IMR-90 (cell line): Measurements from ENCODE around the gene NUP42. TPM values are rescaled to one million over a fixed set of nuclear protein-coding genes. Genes with fewer than 3 reads are reported as not detected.

Experiments used
- ATAC-seq: fragments of 200-7000 bp; cut with Tn5 transposase; 2 replicates; pipeline ENCODE4 v1.9.1; 2020; ENCODE audit warnings: low read depth, mild to moderate bottlenecking, moderate library complexity
- BruUV-seq: library from RNA; stranded (reverse); fragments of 400-500 nt; replicated peaks from 2 replicates; lab custom pipeline; 2021; lab: Mats Ljungman, UMichigan
- CTCF ChIA-PET: fragments of 300-600 bp; formaldehyde crosslinking; extraction: SDS; loops from one replicate; lab custom pipeline; 2021; ENCODE audit warnings: antibody characterized with exemption; lab: Yijun Ruan, JAX
- POLR2A ChIA-PET: fragments of 300-600 bp; sonication (Branson Sonifier 250); formaldehyde crosslinking; loops from one replicate; lab custom pipeline; 2022; ENCODE audit warnings: antibody characterized with exemption; ENCODE audit not compliant: unreplicated experiment; lab: Charles Lee
- DNase-seq: peaks from one replicate; pipeline ENCODE4 v3.0.0; 2013
- H2AFZ ChIP-seq: replicated peaks from 2 replicates; pipeline ENCODE3; 2013; ENCODE audit warnings: low read length, mild to moderate bottlenecking; ENCODE audit not compliant: poor library complexity
- H2AK5ac ChIP-seq: 2 replicates; pipeline ENCODE4 v1.6.1; 2013; ENCODE audit warnings: low read depth, low read length, inconsistent platforms
- H2AK9ac ChIP-seq: replicated peaks from 2 replicates; pipeline ENCODE3; 2013; ENCODE audit warnings: mild to moderate bottlenecking, low read depth, low read length, moderate library complexity; ENCODE audit not compliant: poor library complexity
- H2BK120ac ChIP-seq: 2 replicates; pipeline ENCODE4 v1.6.1; 2013; ENCODE audit warnings: low read depth, low read length, inconsistent platforms
- H2BK15ac ChIP-seq: 3 replicates; pipeline ENCODE4 v1.6.1; 2013; ENCODE audit warnings: low read depth, low read length, inconsistent platforms
- H2BK20ac ChIP-seq: 2 replicates; pipeline ENCODE4 v1.6.1; 2013; ENCODE audit warnings: low read depth, mild to moderate bottlenecking, inconsistent platforms, low read length, moderate library complexity
- H2BK5ac ChIP-seq: 2 replicates; pipeline ENCODE4 v1.6.1; 2013; ENCODE audit warnings: mild to moderate bottlenecking, low read depth, low read length, inconsistent platforms; ENCODE audit not compliant: poor library complexity, severe bottlenecking
- H3K14ac ChIP-seq: replicated peaks from 2 replicates; pipeline ENCODE4 v1.6.1; 2013; ENCODE audit warnings: low read depth, low read length, inconsistent platforms
- H3K18ac ChIP-seq: 2 replicates; pipeline ENCODE4 v1.6.1; 2013; ENCODE audit warnings: low read depth, low read length, control low read depth
- H3K23ac ChIP-seq: 2 replicates; pipeline ENCODE4 v1.6.1; 2013; ENCODE audit warnings: low read depth, low read length, inconsistent platforms
- H3K27ac ChIP-seq: 2 replicates; pipeline ENCODE4 v1.5.1; 2013; ENCODE audit warnings: mild to moderate bottlenecking, control low read depth, low read length; ENCODE audit not compliant: insufficient read depth
- H3K27me3 ChIP-seq: 2 replicates; pipeline ENCODE4 v1.6.1; 2013; ENCODE audit warnings: low read length; ENCODE audit not compliant: control insufficient read depth, insufficient read depth
- H3K36me3 ChIP-seq: 2 replicates; pipeline ENCODE4 v1.6.1; 2013; ENCODE audit warnings: low read length, mixed read lengths; ENCODE audit not compliant: control insufficient read depth, insufficient read depth
- H3K4ac ChIP-seq: 2 replicates; pipeline ENCODE4 v1.6.1; 2013; ENCODE audit warnings: low read depth, low read length, inconsistent platforms
- H3K4me1 ChIP-seq: 2 replicates; pipeline ENCODE4 v1.6.1; 2013; ENCODE audit warnings: low read length, mixed read lengths; ENCODE audit not compliant: control insufficient read depth, insufficient read depth
- H3K4me2 ChIP-seq: 2 replicates; pipeline ENCODE4 v1.6.1; 2013; ENCODE audit warnings: low read depth, mild to moderate bottlenecking, control low read depth, low read length, moderate library complexity
- H3K4me3 ChIP-seq: 2 replicates; pipeline ENCODE4 v1.5.1; 2013; ENCODE audit warnings: low read depth, mild to moderate bottlenecking, control low read depth, low read length, moderate library complexity; ENCODE audit not compliant: insufficient read depth
- H3K56ac ChIP-seq: 2 replicates; pipeline ENCODE4 v1.6.1; 2013; ENCODE audit warnings: low read length, inconsistent platforms; ENCODE audit not compliant: insufficient read depth; ENCODE audit errors: extremely low read depth
- H3K79me1 ChIP-seq, 2 experiments: 2 replicates each; pipeline ENCODE4 v1.6.1; 2013; ENCODE audit warnings: low read length in 2 of 2, inconsistent platforms in 1 of 2, low read depth in 1 of 2
- H3K9ac ChIP-seq: 2 replicates; pipeline ENCODE4 v1.6.1; 2013; ENCODE audit warnings: low read depth, low read length, control low read depth
- H3K9me1 ChIP-seq: 2 replicates; pipeline ENCODE4 v1.6.1; 2013; ENCODE audit warnings: low read length, inconsistent platforms; ENCODE audit not compliant: insufficient read depth
- H3K9me3 ChIP-seq: 2 replicates; pipeline ENCODE4 v1.6.1; 2013; ENCODE audit warnings: low read length; ENCODE audit not compliant: control insufficient read depth, insufficient read depth
- H4K20me1 ChIP-seq: 2 replicates; pipeline ENCODE4 v1.6.1; 2013; ENCODE audit warnings: low read length, inconsistent platforms; ENCODE audit not compliant: insufficient read depth
- H4K5ac ChIP-seq: 2 replicates; pipeline ENCODE4 v1.6.1; 2013; ENCODE audit warnings: mild to moderate bottlenecking, low read depth, low read length, control low read depth
- H4K8ac ChIP-seq, 2 experiments: 2 replicates each; pipeline ENCODE4 v1.6.1; 2013; ENCODE audit warnings: low read depth in 2 of 2, low read length in 2 of 2, control low read depth in 1 of 2, inconsistent platforms in 1 of 2
- H4K91ac ChIP-seq: 2 replicates; pipeline ENCODE4 v1.6.1; 2013; ENCODE audit warnings: low read depth, low read length, inconsistent platforms; ENCODE audit not compliant: insufficient read depth
- CEBPB ChIP-seq: IDR thresholded peaks from 2 replicates; pipeline ENCODE4 v1.6.1; 2012; ENCODE audit warnings: low read depth, low read length, improper control_type of control experiment
- ELK1 ChIP-seq: fragments of 150-350 bp; IDR thresholded peaks from 2 replicates; pipeline ENCODE4 v1.6.1; 2016; ENCODE audit warnings: low read depth, mild to moderate bottlenecking, low read length, moderate library complexity, borderline replicate concordance
- USF2 ChIP-seq: fragments of 150-350 bp; IDR thresholded peaks from 2 replicates; pipeline ENCODE4 v1.6.1; 2017; ENCODE audit warnings: mild to moderate bottlenecking, antibody characterized with exemption, low read length, low read depth
- WGBS, 2 experiments: methylation state at CpG; one replicate each; pipeline versions ENCODE4 v1.1.5 to v1.1.7; 2013; ENCODE audit warnings: missing lambda C conversion rate in 2 of 2; ENCODE audit not compliant: insufficient read length in 1 of 2; ENCODE audit errors: extremely low coverage in 2 of 2; 5-methylcytosine and 5-hydroxymethylcytosine counted together
- dilution Hi-C: fragments of 300-500 bp; cut with HindIII; formaldehyde crosslinking; loops from one replicate; pipeline ENCODE4 v1.14.3; 2018; ENCODE audit warnings: low sequenced_read_pairs; ENCODE audit not compliant: unreplicated experiment
- in situ Hi-C: fragments of 300-500 bp; cut with MboI; formaldehyde crosslinking; loops from 3 replicates; pipeline ENCODE4 v1.14.3; 2019; ENCODE audit warnings: low sequenced_read_pairs, inconsistent platforms, mixed read lengths
- intact Hi-C: fragments of 100-400 bp; cut with micrococcal nuclease; formaldehyde crosslinking; loops from 2 replicates; pipeline ENCODE4 v1.10.0; 2022
- polyA plus RNA-seq, 3 experiments: library from polyadenylated mRNA; depleted of rRNA; stranded (reverse); fragments of >200 nt; gene quantifications; 2 replicates each; pipeline ENCODE4 v1.2.3, GENCODE V29; 2012; ENCODE audit warnings: low replicate concordance in 1 of 3
- total RNA-seq: library from RNA; depleted of rRNA; stranded (reverse); fragments of >200 nt; gene quantifications from 2 replicates; pipeline ENCODE4 v1.2.3, GENCODE V29; 2012

The NUP42 gene
- total and polyA plus RNA-seq, 2 of the 4 experiments (the other 2 are of a cell fraction), result 17.3 to 22.6 TPM

GRCh38 chr7:23234569-23235296 is 52.9 kb downstream of the NUP42 start:
- Histone ChIP-seq H3K27me3 (peaks cover 5% of the 10 kb centered on the region), H3K4ac (no peak overlapping the region), H2BK15ac (no peak overlapping the region), H3K18ac (no peak overlapping the region), H2AK5ac (no peak overlapping the region), H3K9me1 (no peaks in the 10 kb centered on the region), H3K23ac (no peak overlapping the region), H3K9me3 (no peaks in the 10 kb centered on the region), H3K4me3 (no peak overlapping the region), H2AFZ (no peak overlapping the region), H3K56ac (no peak overlapping the region), H3K27ac (no peak overlapping the region), H4K5ac (no peak overlapping the region), H2AK9ac (no peak overlapping the region), H4K20me1 (no peaks in the 10 kb centered on the region), H4K8ac (no peak overlapping the region), H3K79me1 (no peaks in the 10 kb centered on the region), H2BK120ac (no peak overlapping the region), H3K4me1 (no peaks in the 10 kb centered on the region), H3K36me3 (no peaks in the 10 kb centered on the region), H3K4me2 (peak overlapping the region; percentile 51; the same call in 1 of the 2 replicates), H4K91ac (no peak overlapping the region), H3K14ac (no peak overlapping the region), H2BK5ac (no peak overlapping the region), H2BK20ac (no peak overlapping the region), H3K9ac (no peak overlapping the region)
- no peak for DNase-seq
- POLR2A ChIA-PET, result interaction anchor here (0.6 kb wide), 1 partner anchor 8 kb away, joined by 4 read pairs; no protein-coding TSS in a partner anchor
- no peak for ATAC-seq
- WGBS, 2 experiments, result 83% methylated on average over 1 of the region's 9 CpGs; no CpG with 5 or more reads in 1 of the 2 experiments
- in situ Hi-C loops (no loop called here), intact Hi-C loops (loop anchor here (5.0 kb wide), 1 partner anchor 32 kb away; no protein-coding TSS in a partner anchor), dilution Hi-C loops (no loop called here)
- CTCF ChIA-PET, result no interaction called here
- TF ChIP-seq ELK1 (no peak), USF2 (no peak), CEBPB (no peak)
- BruUV-seq, result no TSS peak
